ENCODE results near the gene COL23A1.

DNA sequence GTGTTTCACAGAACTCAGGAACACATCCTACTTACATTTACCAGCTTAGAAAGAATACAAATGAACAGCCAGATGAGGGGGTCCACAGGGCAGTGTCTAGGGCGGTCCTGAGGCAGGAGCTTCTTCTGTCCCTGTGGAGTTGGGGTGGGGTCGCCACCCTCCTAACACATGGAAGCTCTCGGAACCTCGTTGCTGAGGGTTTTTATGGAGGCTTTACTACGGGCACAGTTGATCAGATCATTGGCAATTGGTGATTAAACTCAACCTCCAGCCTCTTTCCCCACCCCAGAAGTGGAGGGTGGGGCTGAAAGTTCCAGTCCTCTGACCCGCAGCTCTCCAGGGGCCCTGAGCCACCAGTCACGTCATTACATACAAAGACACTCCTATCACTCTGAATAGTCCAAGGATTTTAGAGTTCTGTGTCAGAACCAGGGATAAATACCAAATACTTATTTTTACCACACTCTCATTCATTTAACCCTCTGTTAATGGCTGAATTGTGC, 156.9 kb downstream of the COL23A1 start:
- TF ChIP-seq, protein P1, sequence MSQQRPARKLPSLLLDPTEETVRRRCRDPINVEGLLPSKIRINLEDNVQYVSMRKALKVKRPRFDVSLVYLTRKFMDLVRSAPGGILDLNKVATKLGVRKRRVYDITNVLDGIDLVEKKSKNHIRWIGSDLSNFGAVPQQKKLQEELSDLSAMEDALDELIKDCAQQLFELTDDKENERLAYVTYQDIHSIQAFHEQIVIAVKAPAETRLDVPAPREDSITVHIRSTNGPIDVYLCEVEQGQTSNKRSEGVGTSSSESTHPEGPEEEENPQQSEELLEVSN (IDR thresholded peaks at IDR 0.05) = no peak
- TF ChIP-seq SIN3A (conservative IDR thresholded peaks at IDR 0.05 in 1 of 2, IDR thresholded peaks at IDR 0.05 in 1 of 2; ENCODE audit: low read depth in 1 of 2, low read length in 2 of 2) (no peak), BACH1 (IDR thresholded peaks at IDR 0.05; ENCODE audit: low read length) (no peak), EZH2 (IDR thresholded peaks at IDR 0.05; ENCODE audit: low read depth, low read length, severe bottlenecking) (no peak), KDM1A (IDR thresholded peaks at IDR 0.05; ENCODE audit: borderline replicate concordance, low read length) (no peak), NRF1 (IDR thresholded peaks at IDR 0.05; ENCODE audit: low read depth, low read length) (no peak)
- TF ChIP-seq, protein P2, sequence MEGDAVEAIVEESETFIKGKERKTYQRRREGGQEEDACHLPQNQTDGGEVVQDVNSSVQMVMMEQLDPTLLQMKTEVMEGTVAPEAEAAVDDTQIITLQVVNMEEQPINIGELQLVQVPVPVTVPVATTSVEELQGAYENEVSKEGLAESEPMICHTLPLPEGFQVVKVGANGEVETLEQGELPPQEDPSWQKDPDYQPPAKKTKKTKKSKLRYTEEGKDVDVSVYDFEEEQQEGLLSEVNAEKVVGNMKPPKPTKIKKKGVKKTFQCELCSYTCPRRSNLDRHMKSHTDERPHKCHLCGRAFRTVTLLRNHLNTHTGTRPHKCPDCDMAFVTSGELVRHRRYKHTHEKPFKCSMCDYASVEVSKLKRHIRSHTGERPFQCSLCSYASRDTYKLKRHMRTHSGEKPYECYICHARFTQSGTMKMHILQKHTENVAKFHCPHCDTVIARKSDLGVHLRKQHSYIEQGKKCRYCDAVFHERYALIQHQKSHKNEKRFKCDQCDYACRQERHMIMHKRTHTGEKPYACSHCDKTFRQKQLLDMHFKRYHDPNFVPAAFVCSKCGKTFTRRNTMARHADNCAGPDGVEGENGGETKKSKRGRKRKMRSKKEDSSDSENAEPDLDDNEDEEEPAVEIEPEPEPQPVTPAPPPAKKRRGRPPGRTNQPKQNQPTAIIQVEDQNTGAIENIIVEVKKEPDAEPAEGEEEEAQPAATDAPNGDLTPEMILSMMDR (IDR thresholded peaks at IDR 0.05; ENCODE audit: control extremely low read depth in 1 of 3, insufficient read depth in 1 of 3, low read depth in 1 of 3, low read length in 3 of 3) = no peak
- TF ChIP-seq, protein P3, sequence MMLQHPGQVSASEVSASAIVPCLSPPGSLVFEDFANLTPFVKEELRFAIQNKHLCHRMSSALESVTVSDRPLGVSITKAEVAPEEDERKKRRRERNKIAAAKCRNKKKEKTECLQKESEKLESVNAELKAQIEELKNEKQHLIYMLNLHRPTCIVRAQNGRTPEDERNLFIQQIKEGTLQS (IDR thresholded peaks at IDR 0.05; ENCODE audit: insufficient read depth, low read depth, low read length) = no peak
- TF ChIP-seq, protein P4, sequence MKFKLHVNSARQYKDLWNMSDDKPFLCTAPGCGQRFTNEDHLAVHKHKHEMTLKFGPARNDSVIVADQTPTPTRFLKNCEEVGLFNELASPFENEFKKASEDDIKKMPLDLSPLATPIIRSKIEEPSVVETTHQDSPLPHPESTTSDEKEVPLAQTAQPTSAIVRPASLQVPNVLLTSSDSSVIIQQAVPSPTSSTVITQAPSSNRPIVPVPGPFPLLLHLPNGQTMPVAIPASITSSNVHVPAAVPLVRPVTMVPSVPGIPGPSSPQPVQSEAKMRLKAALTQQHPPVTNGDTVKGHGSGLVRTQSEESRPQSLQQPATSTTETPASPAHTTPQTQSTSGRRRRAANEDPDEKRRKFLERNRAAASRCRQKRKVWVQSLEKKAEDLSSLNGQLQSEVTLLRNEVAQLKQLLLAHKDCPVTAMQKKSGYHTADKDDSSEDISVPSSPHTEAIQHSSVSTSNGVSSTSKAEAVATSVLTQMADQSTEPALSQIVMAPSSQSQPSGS (IDR thresholded peaks at IDR 0.05; ENCODE audit: low read length) = no peak

Measured in H1 (cell line).